Islet of Langerhans (tissue), 1 donor: Measurements from ENCODE around the gene PTGR3.

Source experiments
- FAIRE-seq: peaks from one replicate; lab custom pipeline; 2011; peaks lifted over from hg19 to GRCh38; lab: Jason Lieb, UNC

The PTGR3 gene

GRCh38 chr18:75234901-75235300 lies 26.0 kb upstream of the PTGR3 start:
- FAIRE-seq, result no peak

DNA sequence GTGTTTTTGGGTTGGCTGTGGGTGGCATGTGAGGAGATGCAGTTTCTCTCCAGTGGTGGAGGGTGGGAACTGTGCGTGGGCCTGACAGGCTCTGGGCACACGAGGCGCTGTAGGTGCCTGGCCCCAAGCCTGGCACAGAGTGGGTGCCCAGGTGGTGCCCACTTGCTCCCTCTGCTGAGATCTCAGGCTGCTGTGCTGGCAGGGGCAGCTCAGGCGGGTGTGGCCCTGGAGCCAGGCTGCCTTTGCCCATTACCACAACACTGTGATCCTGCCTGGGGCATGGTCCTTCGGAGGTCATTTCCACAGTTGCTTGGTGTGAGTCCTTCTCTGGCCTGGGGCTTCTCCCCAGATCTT lies 22.1 kb upstream of the PTGR3 start:
- FAIRE-seq, result no peak

GRCh38 chr18:75230163-75231052 lies 21.5 kb upstream of the PTGR3 start:
- FAIRE-seq, result no peak

DNA sequence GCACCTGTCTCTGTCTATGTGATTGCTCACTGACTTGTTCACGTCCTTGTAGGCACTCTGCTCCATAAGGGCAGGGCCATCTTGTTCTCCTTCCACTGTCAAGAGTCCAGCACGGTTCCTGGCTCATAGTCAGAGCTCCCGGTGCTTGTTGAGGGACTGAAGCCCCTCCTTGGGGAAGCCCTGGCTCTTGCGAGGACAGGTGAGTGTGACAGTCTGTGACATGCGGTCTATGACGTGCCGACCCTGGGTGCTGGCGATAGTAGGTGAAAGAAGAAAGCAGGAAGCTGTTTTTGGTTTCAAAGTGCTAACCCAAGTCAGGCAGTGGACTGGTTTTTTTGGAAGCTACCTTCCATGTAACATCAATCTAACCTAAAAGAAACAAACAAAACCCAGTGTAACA lies 20.5 kb upstream of the PTGR3 start:
- FAIRE-seq, result no peak

DNA sequence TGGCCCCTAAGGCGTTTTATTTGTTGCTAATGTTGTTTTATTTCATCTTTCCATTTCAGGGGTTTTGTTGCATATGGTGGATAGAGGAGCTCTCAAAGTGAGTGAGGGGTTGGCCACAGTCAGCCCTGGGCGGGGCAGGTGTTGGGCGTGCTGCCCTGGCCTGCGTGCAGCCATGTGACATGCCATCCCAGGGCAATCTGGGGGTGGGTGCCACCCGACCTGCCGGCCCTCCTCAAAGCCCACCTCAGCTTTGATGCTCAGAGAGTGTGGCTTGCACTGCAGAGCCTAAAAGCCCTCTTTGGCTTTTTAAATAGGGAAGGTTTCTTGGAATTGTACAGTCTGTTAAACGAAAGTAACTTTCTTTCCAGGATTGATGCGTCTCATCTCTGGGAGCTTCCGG lies 20.0 kb upstream of the PTGR3 start:
- FAIRE-seq, result no peak

DNA sequence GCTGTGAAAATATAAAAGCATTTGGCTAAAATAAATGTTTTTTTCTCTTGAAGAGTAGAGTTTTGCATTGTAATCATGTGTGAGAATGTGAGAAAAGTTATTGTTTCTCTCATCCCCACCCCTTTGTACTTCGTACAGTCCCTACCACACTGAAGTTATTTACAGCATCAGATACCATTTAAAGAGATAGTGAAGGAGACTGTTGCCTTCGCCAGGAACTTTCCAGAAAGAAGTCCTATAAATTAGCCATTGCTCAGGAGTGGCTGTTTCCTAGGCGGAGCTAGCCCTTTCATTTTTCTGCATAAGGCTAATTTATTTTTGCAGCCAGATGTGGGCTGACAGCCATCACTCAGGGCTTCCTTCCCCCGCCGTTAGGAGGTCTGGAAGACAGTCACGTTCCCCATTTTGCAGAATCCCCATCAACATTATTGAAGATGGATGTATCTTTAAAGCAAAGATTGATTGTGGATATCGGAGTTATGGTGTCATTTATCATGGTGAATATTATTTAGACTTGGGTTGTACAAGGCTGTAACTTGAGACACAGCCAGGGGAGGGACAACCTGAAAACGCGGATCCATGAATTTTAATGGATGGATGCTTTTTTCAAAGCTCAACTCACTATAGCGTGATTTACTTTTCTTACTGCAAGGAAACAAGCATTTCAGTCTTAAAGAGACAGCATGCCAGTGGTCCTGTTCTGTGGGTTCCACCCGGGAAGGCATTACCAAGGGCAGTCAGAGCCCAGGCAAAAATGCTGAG lies 18.8 kb upstream of the PTGR3 start:
- FAIRE-seq, result peak; percentile 33

GRCh38 chr18:75226956-75227316 lies 18.0 kb upstream of the PTGR3 start:
- no peak for FAIRE-seq

DNA sequence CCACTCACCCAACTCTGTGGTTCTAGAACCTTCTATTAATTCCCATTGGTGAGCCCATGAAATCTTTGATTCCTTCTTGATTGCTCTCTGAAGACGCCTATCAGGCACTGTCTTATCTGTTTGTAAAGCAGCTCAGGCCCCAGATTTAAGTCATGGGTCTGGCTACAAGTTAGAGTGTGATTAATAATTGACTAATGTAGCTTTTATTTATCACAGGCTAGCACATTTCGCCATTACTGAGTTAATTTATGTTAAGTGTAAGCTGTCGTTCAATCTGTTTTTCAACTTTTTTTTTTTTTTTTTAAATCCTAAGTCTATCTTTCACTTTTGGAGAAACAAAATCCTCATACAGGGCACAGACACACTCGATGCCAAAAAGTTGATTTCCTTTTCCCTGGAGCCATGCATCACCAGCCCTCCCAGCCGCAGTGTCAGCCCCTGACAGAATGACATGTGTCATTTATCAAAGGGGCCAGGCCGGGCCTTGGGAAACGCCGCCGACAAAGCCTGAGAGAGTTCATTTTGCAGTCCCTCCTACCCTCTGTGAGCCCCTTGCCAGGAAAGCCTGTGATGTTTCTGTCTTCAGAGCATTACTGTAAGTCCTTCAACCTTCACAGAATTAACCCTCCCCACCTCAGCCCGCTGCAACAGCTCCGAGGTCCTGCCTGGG lies 17.5 kb upstream of the PTGR3 start:
- FAIRE-seq, result peak; percentile 30

GRCh38 chr18:75223687-75224347 lies 14.9 kb upstream of the PTGR3 start:
- FAIRE-seq, result peak; percentile 95

GRCh38 chr18:75222407-75222806 lies 13.5 kb upstream of the PTGR3 start:
- no peak for FAIRE-seq

GRCh38 chr18:75221897-75222296 lies 13.0 kb upstream of the PTGR3 start:
- no peak for FAIRE-seq

DNA sequence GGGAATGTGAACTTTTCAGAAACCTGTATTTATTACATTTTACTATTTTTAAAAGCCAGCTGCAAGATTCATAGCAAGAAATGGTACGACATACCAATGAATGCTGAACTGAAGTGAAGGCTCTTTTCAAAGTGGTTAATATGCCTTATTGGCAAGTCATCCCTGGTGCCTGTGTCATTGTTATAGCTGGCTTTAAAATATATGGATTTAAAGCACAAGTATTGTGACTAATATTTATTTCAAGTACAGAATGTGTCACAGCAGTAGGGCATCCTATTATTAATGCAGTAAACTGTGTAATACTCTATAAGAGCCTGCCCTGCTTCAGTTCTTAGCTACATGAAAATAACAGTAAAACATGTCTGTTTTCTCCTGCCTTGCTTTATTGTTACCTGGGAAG lies 12.5 kb upstream of the PTGR3 start:
- peak; percentile 55 for FAIRE-seq

- FAIRE-seq, result peak; percentile 92
Observed at GRCh38 chr18:75220551-75221355, 11.8 kb upstream of the PTGR3 start.

DNA sequence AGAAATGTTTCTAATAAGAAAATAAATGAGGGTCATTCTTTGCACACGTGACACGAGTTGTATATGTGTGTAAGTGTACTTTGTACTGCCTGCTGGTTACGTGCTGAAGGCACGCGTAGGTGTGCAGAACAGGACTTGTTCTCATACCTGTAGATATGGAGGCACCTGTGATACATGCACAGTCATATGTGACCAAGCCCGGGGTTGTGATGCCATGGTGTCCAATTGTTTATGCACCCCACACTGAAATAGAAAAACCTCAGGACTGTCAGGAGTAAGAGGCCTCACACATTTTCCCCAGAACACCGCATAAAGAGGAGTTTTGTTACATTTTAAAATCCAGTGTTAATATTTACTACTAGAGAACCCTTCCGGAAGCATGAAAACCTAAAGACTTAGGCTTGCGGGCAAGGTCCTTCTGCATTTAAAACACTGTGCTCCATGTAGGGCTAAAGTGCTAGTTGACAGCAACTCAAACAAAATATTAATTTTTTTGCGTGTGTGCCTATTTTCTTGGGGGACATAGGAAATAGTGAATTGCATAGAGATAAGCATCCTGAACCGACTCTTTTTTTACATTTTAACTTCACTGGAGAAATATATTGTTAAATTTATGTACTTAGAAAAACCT lies 10.9 kb upstream of the PTGR3 start:
- peak; percentile 41 for FAIRE-seq

DNA sequence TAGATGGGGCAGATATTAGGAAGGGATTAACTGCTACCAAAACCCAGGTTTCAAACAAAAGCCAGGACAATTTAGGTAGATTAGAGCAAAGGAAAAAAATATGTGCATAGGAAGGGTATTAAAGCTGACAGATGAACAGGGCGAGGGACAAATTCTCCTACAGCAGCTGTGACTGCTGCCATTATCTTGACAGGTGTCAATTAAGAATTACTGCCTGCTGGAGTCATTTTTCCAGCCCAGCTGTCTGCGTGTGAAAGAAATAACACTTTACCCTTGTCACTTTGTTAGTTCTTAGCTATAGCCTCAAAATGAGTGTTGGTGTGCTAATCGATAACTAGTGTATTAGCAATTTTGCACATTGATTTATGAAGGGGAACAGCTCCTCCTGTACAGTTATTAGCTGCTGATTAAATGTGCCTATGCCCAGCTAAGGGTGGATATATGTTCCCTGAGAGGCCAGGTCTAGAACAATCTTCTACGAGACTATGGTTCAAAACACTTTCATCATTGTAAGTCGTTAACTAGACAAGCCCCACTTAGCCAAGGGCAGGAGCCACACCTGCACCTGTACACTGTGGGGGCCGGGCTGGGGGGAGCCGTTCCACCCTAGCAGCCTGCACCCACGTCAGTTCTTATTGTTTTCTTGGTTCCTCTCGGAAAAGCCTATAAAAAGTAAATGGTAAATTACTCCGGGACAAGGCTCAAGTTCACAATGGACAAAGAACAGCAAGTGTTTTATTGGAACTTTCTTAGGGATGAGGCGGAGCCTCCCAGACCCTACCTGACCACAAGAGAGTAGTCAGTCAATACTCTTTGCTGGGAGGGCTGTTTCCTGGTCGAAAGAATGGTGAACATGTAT lies 9.4 kb upstream of the PTGR3 start:
- FAIRE-seq, result no peak

- FAIRE-seq, result peak; percentile 74
Observed at GRCh38 chr18:75216911-75217689, 8.2 kb upstream of the PTGR3 start.

GRCh38 chr18:75216212-75216910 lies 7.4 kb upstream of the PTGR3 start:
- FAIRE-seq, result peak; percentile 96

GRCh38 chr18:75215663-75216062 lies 6.7 kb upstream of the PTGR3 start:
- FAIRE-seq, result no peak
